OCI-LY1 (cell line): ENCODE data around the gene FTO.

Experiments used
- CTCF ChIP-seq: fragments of 200-600 bp; sonication (generic), shearing (Covaris generic); IDR thresholded peaks from 2 replicates; pipeline ENCODE4 v1.5.1; 2017; ENCODE audit warnings: mild to moderate bottlenecking, antibody characterized with exemption, low read length, moderate library complexity, mixed read lengths
- EZH2 ChIP-seq: fragments of 200-600 bp; sonication (generic), shearing (Covaris generic); IDR thresholded peaks from 2 replicates; pipeline ENCODE4 v1.8.0; 2017; ENCODE audit warnings: borderline replicate concordance, mixed run types, mild to moderate bottlenecking, antibody characterized with exemption, low read length, moderate library complexity, mixed read lengths

GRCh38 chr16:53775106-53775820 is 71.3 kb downstream of the FTO start:
- TF ChIP-seq CTCF (no peak), EZH2 (no peak)
